ENCODE measurements around the gene STK11IP.

The STK11IP gene

GRCh38 chr2:219581346-219581745 is 16.3 kb upstream of the STK11IP start:
- DNase-seq (ENCODE audit: low spot score), result no peak

GRCh38 chr2:219591091-219591490 is 6.6 kb upstream of the STK11IP start:
- no peak for DNase-seq (ENCODE audit: low spot score)

- DNase-seq (ENCODE audit: low spot score), result no peak
Observed at GRCh38 chr2:219592736-219593135, 4.9 kb upstream of the STK11IP start.

GRCh38 chr2:219593154-219593553 is 4.5 kb upstream of the STK11IP start:
- no peak for DNase-seq (ENCODE audit: low spot score)

GRCh38 chr2:219595256-219595655 is 2.4 kb upstream of the STK11IP start:
- no peak for DNase-seq (ENCODE audit: low spot score)

- DNase-seq (ENCODE audit: low spot score), result no peak
Observed at GRCh38 chr2:219596954-219597551, 604 bp upstream of the STK11IP start.

GRCh38 chr2:219598308-219599078 is 836 bp downstream of the STK11IP start:
- DNase-seq (ENCODE audit: low spot score), result no peak

GRCh38 chr2:219603771-219604170 is 6.1 kb downstream of the STK11IP start:
- DNase-seq (ENCODE audit: low spot score), result no peak

GRCh38 chr2:219605607-219605954 is 7.9 kb downstream of the STK11IP start:
- DNase-seq (ENCODE audit: low spot score), result no peak

- no peak for DNase-seq (ENCODE audit: low spot score)
Observed at GRCh38 chr2:219607931-219608330, 10.3 kb downstream of the STK11IP start.

GRCh38 chr2:219608399-219608964 is 10.8 kb downstream of the STK11IP start:
- DNase-seq (ENCODE audit: low spot score), result no peak

GRCh38 chr2:219609149-219609750 is 11.6 kb downstream of the STK11IP start:
- no peak for DNase-seq (ENCODE audit: low spot score)

- no peak for DNase-seq (ENCODE audit: low spot score)
Observed at GRCh38 chr2:219611306-219611705, 13.6 kb downstream of the STK11IP start.

GRCh38 chr2:219611866-219612576 is 14.4 kb downstream of the STK11IP start:
- DNase-seq (ENCODE audit: low spot score), result no peak

GRCh38 chr2:219612577-219613286 is 15.1 kb downstream of the STK11IP start:
- DNase-seq (ENCODE audit: low spot score), result no peak

- no peak for DNase-seq (ENCODE audit: low spot score)
Observed at GRCh38 chr2:219613461-219614070, 15.9 kb downstream of the STK11IP start.

GRCh38 chr2:219614076-219614860 is 16.6 kb downstream of the STK11IP start:
- DNase-seq (ENCODE audit: low spot score), result peak; percentile 38

- DNase-seq (ENCODE audit: low spot score), result no peak
Observed at GRCh38 chr2:219615036-219615435, 17.4 kb downstream of the STK11IP start.

GRCh38 chr2:219615894-219616293 is 18.2 kb downstream of the STK11IP start:
- peak; percentile 37 for DNase-seq (ENCODE audit: low spot score)

- DNase-seq (ENCODE audit: low spot score), result no peak
Observed at GRCh38 chr2:219616550-219616949, 18.9 kb downstream of the STK11IP start.

- DNase-seq (ENCODE audit: low spot score), result no peak
Observed at GRCh38 chr2:219618733-219619122, 21.1 kb downstream of the STK11IP start.
